Body of pancreas (tissue), 4 donors: ENCODE measurements around the gene PRRC2C. TPM values are rescaled to one million over a fixed set of nuclear protein-coding genes. Genes with fewer than 3 reads are reported as not detected.
"Not testable (repeated sequence)": the region's sequence is repeated elsewhere in the genome, so short reads cannot be mapped to it uniquely, and the experiment has no call there.

Experiments used
- ATAC-seq: fragments of 150-250 bp; one replicate; pipeline ENCODE4 v1.9.1; 2016
- DNase-seq, 4 donors: peaks; one replicate each; pipeline ENCODE4 v3.0.0-alpha.2; 2019
- H3K27ac ChIP-seq, 4 donors: fragments of 200-600 bp; sonication (generic); 1 replicate in 3 of 4; 2 replicates in 1 of 4; pipeline versions ENCODE4 v1.5.1 to v1.6.1; 2016 to 2019; ENCODE audit warnings: mild to moderate bottlenecking in 1 of 4, mixed read lengths in 1 of 4, moderate library complexity in 1 of 4
- H3K27me3 ChIP-seq, 2 donors: fragments of 200-600 bp; sonication (generic); one replicate each; pipeline ENCODE4 v1.6.0; 2016; ENCODE audit warnings: mild to moderate bottlenecking in 1 of 2
- H3K36me3 ChIP-seq, 2 donors: fragments of 200-600 bp; sonication (generic); replicated peaks in 1 of 2; 2 replicates each; pipeline ENCODE4 v1.5.1; 2016; ENCODE audit warnings: low read depth in 2 of 2; ENCODE audit not compliant: insufficient read depth in 1 of 2
- H3K4me1 ChIP-seq: fragments of 200-600 bp; sonication (generic); one replicate; pipeline ENCODE4 v1.6.0; 2016
- H3K4me3 ChIP-seq, 2 donors: fragments of 200-600 bp; sonication (generic); 1 replicate in 1 of 2; 2 replicates in 1 of 2; pipeline ENCODE4 v1.5.1; 2016 to 2019
- H3K9me3 ChIP-seq, 3 donors: fragments of 200-600 bp; sonication (generic); 1 replicate in 2 of 3; 2 replicates in 1 of 3; pipeline ENCODE4 v1.5.1; 2016
- POLR2A ChIP-seq, 3 donors: fragments of 450-650 bp; IDR thresholded peaks; one replicate each; pipeline ENCODE4 v1.6.1; 2016; ENCODE audit warnings: antibody characterized with exemption in 3 of 3, mild to moderate bottlenecking in 2 of 3
- WGBS, 2 donors: methylation state at CpG; one replicate each; pipeline ENCODE4 v1.1.5; 2017; 5-methylcytosine and 5-hydroxymethylcytosine counted together
- intact Hi-C: fragments of 100-400 bp; cut with DNase I; formaldehyde crosslinking; loops from one replicate; pipeline ENCODE4 v1.15.1; 2023
- total RNA-seq, 2 donors: library from RNA; depleted of rRNA; stranded (reverse); fragments of >200 nt; gene quantifications; one replicate each; pipeline ENCODE4 v1.1.0, GENCODE V29; 2016
- TF ChIP-seq, protein P1 (sequence below), 7 experiments: fragments of 450-650 bp in 4 of 7; fragments of 200-600 bp in 3 of 7; sonication (generic) in 3 of 7; IDR thresholded peaks; one replicate each; pipeline ENCODE4 v1.5.1; 2016 to 2019; ENCODE audit warnings: antibody characterized with exemption in 7 of 7

PRRC2C gene
- total RNA-seq, 2 donors from 2014 or later, result 40.2 to 53.1 TPM

DNA sequence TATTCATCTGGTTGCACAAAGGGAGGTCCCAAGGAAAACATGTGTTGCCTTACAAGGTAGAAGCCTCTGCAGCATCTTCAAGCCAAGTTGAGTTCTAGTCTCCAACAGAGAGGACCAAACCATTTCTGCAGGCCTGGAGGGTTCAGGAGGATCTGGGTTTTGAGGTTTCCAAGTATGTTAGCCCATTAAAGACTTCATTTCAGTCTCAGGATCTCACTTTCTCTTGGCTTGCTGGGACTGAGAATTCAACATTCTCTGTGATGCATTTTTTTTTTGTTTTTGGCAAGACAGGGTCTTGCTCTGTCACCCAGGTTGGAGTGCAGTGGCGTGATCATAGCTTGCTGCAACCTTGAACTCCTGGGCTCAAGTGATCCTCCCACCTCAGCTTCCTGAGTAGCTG is 128.0 kb downstream of the PRRC2C start:
- Histone ChIP-seq H3K9me3 (no peaks in the 10 kb centered on the region), H3K4me3 (no peak overlapping the region), H3K27ac (no peak overlapping the region), H3K4me1 (no peaks in the 10 kb centered on the region), H3K36me3 (no peaks in the 10 kb centered on the region), H3K27me3 (no peaks in the 10 kb centered on the region)
- DNase-seq, result no peak
- no peak for TF ChIP-seq POLR2A (IDR thresholded peaks at IDR 0.05)
- TF ChIP-seq, protein P1, sequence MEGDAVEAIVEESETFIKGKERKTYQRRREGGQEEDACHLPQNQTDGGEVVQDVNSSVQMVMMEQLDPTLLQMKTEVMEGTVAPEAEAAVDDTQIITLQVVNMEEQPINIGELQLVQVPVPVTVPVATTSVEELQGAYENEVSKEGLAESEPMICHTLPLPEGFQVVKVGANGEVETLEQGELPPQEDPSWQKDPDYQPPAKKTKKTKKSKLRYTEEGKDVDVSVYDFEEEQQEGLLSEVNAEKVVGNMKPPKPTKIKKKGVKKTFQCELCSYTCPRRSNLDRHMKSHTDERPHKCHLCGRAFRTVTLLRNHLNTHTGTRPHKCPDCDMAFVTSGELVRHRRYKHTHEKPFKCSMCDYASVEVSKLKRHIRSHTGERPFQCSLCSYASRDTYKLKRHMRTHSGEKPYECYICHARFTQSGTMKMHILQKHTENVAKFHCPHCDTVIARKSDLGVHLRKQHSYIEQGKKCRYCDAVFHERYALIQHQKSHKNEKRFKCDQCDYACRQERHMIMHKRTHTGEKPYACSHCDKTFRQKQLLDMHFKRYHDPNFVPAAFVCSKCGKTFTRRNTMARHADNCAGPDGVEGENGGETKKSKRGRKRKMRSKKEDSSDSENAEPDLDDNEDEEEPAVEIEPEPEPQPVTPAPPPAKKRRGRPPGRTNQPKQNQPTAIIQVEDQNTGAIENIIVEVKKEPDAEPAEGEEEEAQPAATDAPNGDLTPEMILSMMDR (IDR thresholded peaks at IDR 0.05), result no peak
- intact Hi-C loops, result no loop called here
- WGBS, 2 donors, result 90 to 100% methylated on average over 1 of the region's 1 CpG
- ATAC-seq, result no peak

DNA sequence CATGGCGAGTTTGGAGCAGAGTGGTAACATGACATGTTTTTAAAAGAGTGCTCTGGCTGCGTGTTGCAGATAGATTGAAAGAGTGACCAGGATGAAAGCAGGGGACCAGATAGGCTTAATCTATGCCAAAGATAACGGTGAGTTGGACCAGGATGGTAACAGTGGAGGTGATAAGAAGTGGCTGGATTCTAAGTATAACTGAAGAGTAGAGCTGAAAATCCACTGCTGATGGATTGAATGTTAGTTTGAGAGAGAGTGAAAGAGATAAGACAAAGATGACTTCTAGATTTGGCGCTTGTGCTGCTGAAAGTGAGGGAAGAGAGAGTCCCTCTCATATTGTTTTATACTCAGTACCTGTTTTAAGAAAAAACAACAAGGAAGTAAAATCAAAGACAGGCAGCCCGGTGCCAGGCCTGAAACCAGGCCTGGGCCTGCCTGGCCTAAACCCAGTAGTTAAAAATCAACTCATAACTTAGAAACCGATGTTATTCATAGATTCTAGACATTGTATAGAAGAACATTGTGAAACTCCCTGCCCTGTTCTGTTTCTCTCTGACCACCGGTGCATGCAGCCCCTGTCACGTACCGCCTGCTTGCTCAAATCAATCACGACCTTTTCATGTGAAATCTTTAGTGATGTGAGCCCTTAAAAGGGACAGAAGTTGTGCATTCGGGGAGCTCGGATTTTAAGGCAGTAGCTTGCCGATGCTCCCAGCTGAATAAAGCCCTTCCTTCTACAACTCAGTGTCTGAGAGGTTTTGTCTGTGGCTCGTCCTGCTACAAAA is 130.0 kb downstream of the PRRC2C start:
- H3K4me1 ChIP-seq, H3K36me3 ChIP-seq, ATAC-seq, intact Hi-C loops, H3K27me3 ChIP-seq, H3K4me3 ChIP-seq, DNase-seq, H3K9me3 ChIP-seq: not testable (repeated sequence)
- 66 to 73% methylated on average over 14 of the region's 14 CpGs for WGBS, 2 donors
- H3K27ac ChIP-seq, result peak overlapping the region in 1 of 4 donors; percentile 29

DNA sequence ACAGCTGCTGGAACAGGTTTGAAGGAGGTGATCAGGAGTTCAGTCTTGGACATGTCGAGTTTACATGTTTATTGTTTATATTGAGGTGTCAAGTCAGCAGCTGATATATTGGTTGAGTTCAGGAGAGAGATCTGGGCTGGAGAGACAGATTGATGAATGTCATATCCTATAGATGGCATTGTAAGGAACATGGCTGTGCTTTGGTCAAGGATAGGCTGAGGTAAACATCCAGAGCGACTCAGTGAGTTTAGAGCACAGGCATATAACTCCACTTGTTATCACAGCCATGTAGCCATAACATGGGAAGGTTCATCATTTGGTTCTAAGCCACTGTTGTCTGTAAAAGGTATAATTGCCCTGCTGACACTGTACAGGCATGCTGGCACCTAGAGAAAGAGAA is 131.3 kb downstream of the PRRC2C start:
- no peak for ATAC-seq
- 61 to 67% methylated on average over 2 of the region's 2 CpGs for WGBS, 2 donors
- TF ChIP-seq, protein P1 (IDR thresholded peaks at IDR 0.05), result no peak
- TF ChIP-seq POLR2A (IDR thresholded peaks at IDR 0.05), result no peak

DNA sequence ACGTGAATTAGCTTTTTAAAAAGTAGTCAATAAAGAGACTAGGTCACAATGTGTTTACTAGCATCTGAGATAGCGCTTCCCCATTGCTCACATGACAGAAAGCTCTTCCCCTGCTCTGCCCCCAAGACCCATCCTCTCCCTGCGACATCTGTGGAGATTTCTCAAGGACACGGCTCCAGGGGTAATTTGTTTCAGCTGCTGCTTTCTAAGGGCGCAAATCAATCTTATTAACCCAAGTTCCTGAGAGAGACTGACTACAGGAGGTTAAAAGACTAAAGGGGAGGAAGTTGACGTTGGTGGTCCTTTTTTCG is 136.8 kb downstream of the PRRC2C start, which contains the start of gene MYOCOS:
TSS of gene MYOCOS (plus strand) at position 92 of the 311 bp plus-strand sequence. CDS start 1,641 bp downstream, outside the sequence.
- Histone ChIP-seq H3K36me3 (no peaks in the 10 kb centered on the region), H3K27ac (no peak within 1 kb of the TSS), H3K4me3 (no peak within 1 kb of the TSS), H3K27me3 (no peaks in the 10 kb centered on the region), H3K4me1 (no peaks in the 10 kb centered on the region), H3K9me3 (no peaks in the 10 kb centered on the region)
- intact Hi-C loops, result no loop called here
- 38 to 47% methylated on average over 7 of the region's 7 CpGs for WGBS, 2 donors
- TF ChIP-seq, protein P1 (IDR thresholded peaks at IDR 0.05), result no peak
- no peak for TF ChIP-seq POLR2A (IDR thresholded peaks at IDR 0.05)
- DNase-seq, result no peak
- ATAC-seq, result no peak

More for the DNA sequence above, 131.3 kb downstream of the PRRC2C start:
- Histone ChIP-seq H3K9me3 (no peaks in the 10 kb centered on the region), H3K27ac (no peak overlapping the region), H3K27me3 (no peaks in the 10 kb centered on the region), H3K4me3 (no peak overlapping the region), H3K4me1 (no peaks in the 10 kb centered on the region), H3K36me3 (no peaks in the 10 kb centered on the region)
- intact Hi-C loops, result no loop called here
- no peak for DNase-seq

DNA sequence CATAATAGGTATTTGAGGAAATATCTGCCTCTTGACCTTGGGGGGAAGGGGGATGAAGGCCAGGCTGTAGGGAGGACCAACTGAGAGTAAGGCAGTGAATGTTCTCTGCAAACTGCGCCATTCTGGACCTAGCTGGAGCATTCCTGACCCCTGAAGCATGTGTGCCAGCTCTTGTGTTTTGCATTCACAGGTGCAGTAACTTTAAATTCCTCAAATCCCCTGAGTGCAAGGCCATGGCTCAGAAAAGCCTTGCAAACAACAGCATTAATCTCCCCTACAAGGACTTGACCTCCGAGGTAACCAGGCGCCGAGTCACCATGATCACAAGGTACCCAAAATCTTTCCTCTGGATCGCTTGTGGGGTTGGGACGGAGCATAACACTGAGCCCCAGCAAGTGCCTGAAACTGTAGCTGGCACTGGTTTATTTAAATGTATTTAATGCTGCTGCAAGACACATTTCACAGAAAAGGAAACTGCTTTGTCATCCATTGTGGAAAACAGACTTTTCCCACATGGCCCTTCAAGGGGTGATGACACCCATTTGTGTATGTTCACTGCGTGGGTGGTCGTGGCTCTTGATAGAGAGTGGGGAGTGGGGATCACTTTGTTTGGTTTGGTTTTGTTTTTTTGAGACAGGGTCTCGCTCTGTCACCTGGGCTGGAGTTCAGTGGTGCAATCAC is 138.5 kb downstream of the PRRC2C start:
- WGBS, 2 donors, result 63 to 71% methylated on average over 9 of the region's 9 CpGs
- no peak overlapping the region for H3K27ac ChIP-seq
- H3K27me3 ChIP-seq, result no peaks in the 10 kb centered on the region
- H3K4me3 ChIP-seq, result no peak overlapping the region
- TF ChIP-seq, protein P1 (IDR thresholded peaks at IDR 0.05), result no peak
- no peak for TF ChIP-seq POLR2A (IDR thresholded peaks at IDR 0.05)
- no peaks in the 10 kb centered on the region for H3K9me3 ChIP-seq
- no peaks in the 10 kb centered on the region for H3K36me3 ChIP-seq
- intact Hi-C loops, result no loop called here
- H3K4me1 ChIP-seq, result no peaks in the 10 kb centered on the region
- ATAC-seq, result no peak
- no peak for DNase-seq
